A673 (cell line): ENCODE results near the gene ALDOB. TPM values are rescaled to one million over a fixed set of nuclear protein-coding genes. Genes with fewer than 3 reads are reported as not detected.

ENCODE experiments used
- BruUV-seq: library from RNA; stranded (reverse); fragments of 400-500 nt; replicated peaks from 2 replicates; lab custom pipeline; 2021; lab: Mats Ljungman, UMichigan
- CTCF ChIA-PET: fragments of 300-600 bp; sonication (Branson Sonifier 250); formaldehyde crosslinking; loops from one replicate; lab custom pipeline; 2022; ENCODE audit warnings: antibody characterized with exemption; lab: Charles Lee
- POLR2A ChIA-PET: fragments of 300-600 bp; sonication (Branson Sonifier 250); formaldehyde crosslinking; loops from one replicate; lab custom pipeline; 2022; ENCODE audit warnings: antibody characterized with exemption; ENCODE audit not compliant: low non-redundant PET; lab: Charles Lee
- DNase-seq: peaks from one replicate; pipeline ENCODE4 v3.0.0-alpha.2; 2015; ENCODE audit warnings: low spot score
- H3K27ac ChIP-seq: fragments of 200-600 bp; sonication (generic); 2 replicates; pipeline ENCODE4 v1.5.1; 2016; ENCODE audit warnings: mixed run types, low read depth, mild to moderate bottlenecking, mixed read lengths, antibody characterized with exemption, low read length; ENCODE audit not compliant: poor library complexity, severe bottlenecking
- H3K27me3 ChIP-seq: fragments of 200-600 bp; sonication (generic); replicated peaks from 2 replicates; pipeline ENCODE4 v1.6.1; 2017; ENCODE audit warnings: mixed run types, low read depth, mild to moderate bottlenecking, mixed read lengths, antibody characterized with exemption, low read length; ENCODE audit not compliant: insufficient read depth, poor library complexity
- H3K36me3 ChIP-seq: fragments of 200-600 bp; sonication (generic); 2 replicates; pipeline ENCODE4 v1.6.1; 2016; ENCODE audit warnings: mixed run types, mild to moderate bottlenecking, mixed read lengths, antibody characterized with exemption, low read length; ENCODE audit not compliant: insufficient read depth, poor library complexity, severe bottlenecking
- H3K4me1 ChIP-seq: fragments of 200-600 bp; sonication (generic); 2 replicates; pipeline ENCODE4 v1.6.1; 2017; ENCODE audit warnings: mixed run types, mild to moderate bottlenecking, mixed read lengths, antibody characterized with exemption, low read length; ENCODE audit not compliant: insufficient read depth, poor library complexity, severe bottlenecking
- H3K4me3 ChIP-seq: fragments of 200-600 bp; sonication (generic); 2 replicates; pipeline ENCODE4 v1.5.1; 2016; ENCODE audit warnings: low read depth, mixed run types, mild to moderate bottlenecking, mixed read lengths, low read length; ENCODE audit not compliant: poor library complexity, severe bottlenecking
- H3K9me3 ChIP-seq: fragments of 200-600 bp; sonication (generic); 2 replicates; pipeline ENCODE4 v1.6.1; 2016; ENCODE audit warnings: mixed run types, low read depth, mild to moderate bottlenecking, mixed read lengths, antibody characterized with exemption, low read length; ENCODE audit not compliant: poor library complexity, severe bottlenecking
- CTCF ChIP-seq: fragments of 300-800, 200-600 bp; sonication (generic); conservative IDR thresholded peaks from 2 replicates; pipeline ENCODE4 v1.5.1; 2017; ENCODE audit warnings: low read depth, mild to moderate bottlenecking, antibody characterized with exemption, low read length, moderate library complexity, mixed read lengths
- EZH2 ChIP-seq: fragments of 200-600 bp; sonication (generic); IDR thresholded peaks from 2 replicates; pipeline ENCODE4 v1.6.1; 2017; ENCODE audit warnings: borderline replicate concordance, low read depth, mild to moderate bottlenecking, mixed read lengths, antibody characterized with exemption, low read length; ENCODE audit not compliant: poor library complexity, severe bottlenecking
- intact Hi-C: fragments of 100-400 bp; cut with micrococcal nuclease; formaldehyde crosslinking; loops from one replicate; pipeline ENCODE4 v1.10.0; 2022; ENCODE audit not compliant: unreplicated experiment
- total RNA-seq: library from RNA; stranded (reverse); gene quantifications from 2 replicates; pipeline ENCODE4 v1.2.3, GENCODE V29; 2021

The ALDOB gene
- total RNA-seq, 1 experiment from 2014 or later, result not detected

DNA sequence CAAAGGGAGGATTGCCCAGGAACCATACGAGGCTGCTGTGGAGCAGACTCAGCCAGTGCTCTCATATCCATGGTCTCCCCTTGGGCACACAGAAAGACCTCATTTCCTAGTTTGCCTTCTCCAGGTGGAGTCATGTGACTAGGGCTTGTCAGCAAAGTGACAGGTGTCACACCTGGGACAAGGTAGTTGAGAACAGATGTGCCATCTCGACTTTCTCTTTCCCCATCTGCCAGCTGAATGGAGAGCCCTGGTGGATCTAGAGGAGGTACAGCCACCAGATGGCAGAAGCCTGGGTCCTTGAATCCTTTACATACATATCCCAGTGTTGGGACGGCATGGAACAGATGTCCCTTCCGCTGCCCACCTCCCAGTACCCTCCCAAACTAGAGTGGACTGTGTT, 42.9 kb upstream of the ALDOB start:
- Histone ChIP-seq H3K27ac (no peak overlapping the region), H3K27me3 (peaks cover 32% of the 10 kb centered on the region), H3K36me3 (no peaks in the 10 kb centered on the region), H3K9me3 (no peaks in the 10 kb centered on the region), H3K4me1 (no peaks in the 10 kb centered on the region), H3K4me3 (no peak overlapping the region)
- TF ChIP-seq EZH2 (no peak), CTCF (peak; percentile 27)
- CTCF ChIA-PET, result no interaction called here
- BruUV-seq, result no TSS peak
- DNase-seq, result no peak
- intact Hi-C loops, result no loop called here
- POLR2A ChIA-PET, result no interaction called here

DNA sequence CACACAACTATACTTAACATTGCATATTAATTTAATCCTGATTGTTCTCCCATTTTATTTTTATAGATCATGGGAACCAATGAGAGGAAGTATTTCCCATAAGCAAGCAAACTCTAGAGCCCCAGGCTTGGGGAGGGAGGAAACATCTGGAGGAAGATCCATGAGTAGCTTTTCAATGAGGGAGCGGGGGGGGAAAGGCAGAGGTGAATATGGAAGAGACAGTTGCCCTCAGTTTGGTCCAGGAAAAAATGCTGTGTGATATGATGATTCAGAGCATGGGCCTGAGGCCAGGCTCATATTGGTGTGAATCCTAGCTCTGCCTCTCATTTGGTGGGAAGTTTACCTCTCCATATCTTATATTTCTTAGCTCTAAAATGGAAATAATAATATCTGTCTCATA, 42.2 kb upstream of the ALDOB start:
- BruUV-seq, result no TSS peak
- H3K36me3 ChIP-seq, result no peaks in the 10 kb centered on the region
- H3K9me3 ChIP-seq, result no peaks in the 10 kb centered on the region
- intact Hi-C loops, result no loop called here
- no peak overlapping the region for H3K4me3 ChIP-seq
- H3K27me3 ChIP-seq, result peaks cover 32% of the 10 kb centered on the region
- POLR2A ChIA-PET, result no interaction called here
- CTCF ChIA-PET, result no interaction called here
- TF ChIP-seq CTCF (no peak), EZH2 (no peak)
- no peak overlapping the region for H3K27ac ChIP-seq
- H3K4me1 ChIP-seq, result no peaks in the 10 kb centered on the region
- DNase-seq, result no peak

- CTCF ChIA-PET, result no interaction called here
- Histone ChIP-seq H3K36me3 (no peaks in the 10 kb centered on the region), H3K9me3 (no peaks in the 10 kb centered on the region), H3K27me3 (peaks cover 36% of the 10 kb centered on the region), H3K27ac (no peak overlapping the region), H3K4me1 (no peaks in the 10 kb centered on the region), H3K4me3 (no peak overlapping the region)
- TF ChIP-seq CTCF (no peak), EZH2 (no peak)
- POLR2A ChIA-PET, result no interaction called here
- no peak for DNase-seq
- intact Hi-C loops, result no loop called here
- BruUV-seq, result no TSS peak
Observed at GRCh38 chr9:101477214-101477613, 41.6 kb upstream of the ALDOB start.
